HFF-Myc (cell line): ENCODE results near the gene DNAH17.

Experiments
- DNase-seq: peaks from one replicate; pipeline ENCODE4 v3.0.0-alpha.2; 2011; ENCODE audit warnings: low read depth; ENCODE audit errors: extremely low read depth
- H3K4me3 ChIP-seq: replicated peaks from 2 replicates; pipeline ENCODE4 v1.5.1; 2011; ENCODE audit warnings: low read depth, mild to moderate bottlenecking, control low read depth, low read length
- TF ChIP-seq, protein P1 (sequence below): IDR thresholded peaks from 2 replicates; pipeline ENCODE4 v1.5.1; 2012; ENCODE audit warnings: mild to moderate bottlenecking, low read depth, low read length, control low read depth; ENCODE audit errors: missing control alignments

DNAH17 gene

GRCh38 chr17:78541488-78542206 lies 35.5 kb downstream of the DNAH17 start:
- H3K4me3 ChIP-seq = no peak overlapping the region
- no peak for DNase-seq
- TF ChIP-seq, protein P1, sequence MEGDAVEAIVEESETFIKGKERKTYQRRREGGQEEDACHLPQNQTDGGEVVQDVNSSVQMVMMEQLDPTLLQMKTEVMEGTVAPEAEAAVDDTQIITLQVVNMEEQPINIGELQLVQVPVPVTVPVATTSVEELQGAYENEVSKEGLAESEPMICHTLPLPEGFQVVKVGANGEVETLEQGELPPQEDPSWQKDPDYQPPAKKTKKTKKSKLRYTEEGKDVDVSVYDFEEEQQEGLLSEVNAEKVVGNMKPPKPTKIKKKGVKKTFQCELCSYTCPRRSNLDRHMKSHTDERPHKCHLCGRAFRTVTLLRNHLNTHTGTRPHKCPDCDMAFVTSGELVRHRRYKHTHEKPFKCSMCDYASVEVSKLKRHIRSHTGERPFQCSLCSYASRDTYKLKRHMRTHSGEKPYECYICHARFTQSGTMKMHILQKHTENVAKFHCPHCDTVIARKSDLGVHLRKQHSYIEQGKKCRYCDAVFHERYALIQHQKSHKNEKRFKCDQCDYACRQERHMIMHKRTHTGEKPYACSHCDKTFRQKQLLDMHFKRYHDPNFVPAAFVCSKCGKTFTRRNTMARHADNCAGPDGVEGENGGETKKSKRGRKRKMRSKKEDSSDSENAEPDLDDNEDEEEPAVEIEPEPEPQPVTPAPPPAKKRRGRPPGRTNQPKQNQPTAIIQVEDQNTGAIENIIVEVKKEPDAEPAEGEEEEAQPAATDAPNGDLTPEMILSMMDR = no peak

DNA sequence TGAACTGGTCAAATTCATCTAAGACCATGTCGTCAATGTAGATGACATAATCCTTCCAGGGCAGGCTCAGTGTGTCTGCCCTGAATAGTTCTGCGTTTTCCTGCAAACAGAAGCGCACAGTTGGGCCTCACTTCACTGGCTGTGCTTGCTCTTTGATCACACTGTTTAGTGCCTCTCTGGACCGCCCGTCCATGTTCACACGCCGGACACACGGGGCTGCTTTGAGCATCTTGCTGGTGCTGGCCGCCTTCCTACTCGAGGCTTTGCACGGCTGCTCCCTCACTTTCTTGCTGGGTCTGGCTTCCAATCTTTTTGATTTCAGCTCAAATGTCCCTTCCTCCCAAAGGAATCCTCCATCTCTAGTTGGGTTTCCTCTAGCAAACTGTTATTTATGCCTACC lies 37.4 kb downstream of the DNAH17 start:
- no peak for DNase-seq
- no peak overlapping the region for H3K4me3 ChIP-seq
- TF ChIP-seq, protein P1 = no peak

- TF ChIP-seq, protein P1 = no peak
- no peak overlapping the region for H3K4me3 ChIP-seq
- DNase-seq = no peak
Observed at GRCh38 chr17:78538033-78538776, 39.0 kb downstream of the DNAH17 start.

DNA sequence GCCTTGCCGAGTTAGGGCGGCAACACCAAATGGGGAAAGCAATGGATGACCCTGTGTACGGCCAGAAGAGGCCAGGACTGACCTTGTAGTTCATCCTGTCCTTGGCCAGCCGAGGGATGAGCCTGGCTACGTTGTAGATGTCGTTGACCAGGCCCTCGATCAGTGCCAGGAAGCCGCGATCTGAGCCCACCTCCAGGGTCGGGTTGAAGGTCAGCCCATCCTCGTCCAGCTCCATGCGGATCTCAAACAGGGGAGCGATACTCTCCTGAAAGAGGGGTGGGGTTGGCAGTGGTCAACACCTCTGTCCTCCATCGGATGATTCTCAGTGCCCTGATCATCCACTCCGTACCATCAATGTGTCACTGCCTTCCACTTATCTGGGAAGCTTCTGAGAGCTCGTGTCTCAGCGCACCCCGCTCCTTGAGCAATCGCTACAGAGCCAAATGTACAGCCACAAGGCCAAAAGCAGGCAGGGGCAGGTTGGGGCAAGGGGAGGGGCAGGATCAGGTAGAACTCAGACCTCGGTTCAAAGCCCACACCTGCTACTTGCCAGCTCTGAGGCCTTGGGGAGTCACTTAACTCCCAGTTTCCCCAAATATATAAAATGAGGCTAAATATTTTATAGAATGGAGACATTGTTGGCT lies 39.9 kb downstream of the DNAH17 start:
- TF ChIP-seq, protein P1 = no peak
- DNase-seq = no peak
- no peak overlapping the region for H3K4me3 ChIP-seq

GRCh38 chr17:78535273-78536197 lies 41.7 kb downstream of the DNAH17 start:
- no peak for DNase-seq
- H3K4me3 ChIP-seq = no peak overlapping the region
- TF ChIP-seq, protein P1 = no peak

GRCh38 chr17:78534492-78535272 lies 42.5 kb downstream of the DNAH17 start:
- DNase-seq = no peak
- H3K4me3 ChIP-seq = no peak overlapping the region
- TF ChIP-seq, protein P1 = no peak
